Stimulated activated naive CD4-positive, alpha-beta T cell (primary cell): ENCODE data around the gene CYGB.

Experiments used
- DNase-seq, 6 experiments: peaks; one replicate each; lab custom pipeline; 2025; lab: John Stamatoyannopoulos, UW

The CYGB gene

GRCh38 chr17:76550712-76551615 is 13.5 kb upstream of the CYGB start:
- DNase-seq, result no peak

- no peak for DNase-seq
These were observed 12.0 kb upstream of the CYGB start for GRCh38 chr17:76549539-76549938.

- DNase-seq, result no peak
These were observed 11.7 kb upstream of the CYGB start for GRCh38 chr17:76549215-76549518.

- no peak for DNase-seq
These were observed 11.1 kb upstream of the CYGB start for GRCh38 chr17:76548378-76549214.

GRCh38 chr17:76547642-76548202 is 10.2 kb upstream of the CYGB start:
- DNase-seq, result no peak

GRCh38 chr17:76547183-76547641 is 9.7 kb upstream of the CYGB start:
- peak; percentile 30 to 66 (median 48) for DNase-seq

GRCh38 chr17:76546556-76547182 is 9.2 kb upstream of the CYGB start:
- no peak for DNase-seq

GRCh38 chr17:76545918-76546555 is 8.5 kb upstream of the CYGB start:
- DNase-seq, result no peak

GRCh38 chr17:76544546-76545365 is 7.2 kb upstream of the CYGB start:
- DNase-seq, result no peak

GRCh38 chr17:76543826-76544545 is 6.5 kb upstream of the CYGB start:
- DNase-seq, result no peak

GRCh38 chr17:76543482-76543825 is 5.9 kb upstream of the CYGB start:
- no peak for DNase-seq

GRCh38 chr17:76542984-76543383 is 5.5 kb upstream of the CYGB start:
- DNase-seq, result no peak

GRCh38 chr17:76542566-76542971 is 5.1 kb upstream of the CYGB start:
- no peak for DNase-seq

- DNase-seq, result no peak
These were observed 4.4 kb upstream of the CYGB start for GRCh38 chr17:76541739-76542454.

- no peak for DNase-seq
These were observed 3.1 kb upstream of the CYGB start for GRCh38 chr17:76540381-76541300.

- no peak for DNase-seq
These were observed 2.2 kb upstream of the CYGB start, which contains the start of gene PRCD for GRCh38 chr17:76539631-76540271. TSS of gene PRCD (plus strand) at chr17:76540044. CDS start at chr17:76540142, 98 bp downstream.

GRCh38 chr17:76538941-76539570 is 1.5 kb upstream of the CYGB start:
- DNase-seq, result no peak
